IMR-90 (cell line): Measurements from ENCODE around the gene PDLIM4. TPM values are rescaled to one million over a fixed set of nuclear protein-coding genes. Genes with fewer than 3 reads are reported as not detected.

Experiments used
- ATAC-seq: fragments of 200-7000 bp; cut with Tn5 transposase; 2 replicates; pipeline ENCODE4 v1.9.1; 2020; ENCODE audit warnings: low read depth, mild to moderate bottlenecking, moderate library complexity
- BruUV-seq: library from RNA; stranded (reverse); fragments of 400-500 nt; replicated peaks from 2 replicates; lab custom pipeline; 2021; lab: Mats Ljungman, UMichigan
- CTCF ChIA-PET: fragments of 300-600 bp; formaldehyde crosslinking; extraction: SDS; loops from one replicate; lab custom pipeline; 2021; ENCODE audit warnings: antibody characterized with exemption; lab: Yijun Ruan, JAX
- POLR2A ChIA-PET: fragments of 300-600 bp; sonication (Branson Sonifier 250); formaldehyde crosslinking; loops from one replicate; lab custom pipeline; 2022; ENCODE audit warnings: antibody characterized with exemption; ENCODE audit not compliant: unreplicated experiment; lab: Charles Lee
- DNase-seq: peaks from one replicate; pipeline ENCODE4 v3.0.0; 2013
- H2AFZ ChIP-seq: replicated peaks from 2 replicates; pipeline ENCODE3; 2013; ENCODE audit warnings: low read length, mild to moderate bottlenecking; ENCODE audit not compliant: poor library complexity
- H2AK5ac ChIP-seq: 2 replicates; pipeline ENCODE4 v1.6.1; 2013; ENCODE audit warnings: low read depth, low read length, inconsistent platforms
- H2AK9ac ChIP-seq: replicated peaks from 2 replicates; pipeline ENCODE3; 2013; ENCODE audit warnings: mild to moderate bottlenecking, low read depth, low read length, moderate library complexity; ENCODE audit not compliant: poor library complexity
- H2BK120ac ChIP-seq: 2 replicates; pipeline ENCODE4 v1.6.1; 2013; ENCODE audit warnings: low read depth, low read length, inconsistent platforms
- H2BK15ac ChIP-seq: 3 replicates; pipeline ENCODE4 v1.6.1; 2013; ENCODE audit warnings: low read depth, low read length, inconsistent platforms
- H2BK20ac ChIP-seq: 2 replicates; pipeline ENCODE4 v1.6.1; 2013; ENCODE audit warnings: low read depth, mild to moderate bottlenecking, inconsistent platforms, low read length, moderate library complexity
- H2BK5ac ChIP-seq: 2 replicates; pipeline ENCODE4 v1.6.1; 2013; ENCODE audit warnings: mild to moderate bottlenecking, low read depth, low read length, inconsistent platforms; ENCODE audit not compliant: poor library complexity, severe bottlenecking
- H3K14ac ChIP-seq: replicated peaks from 2 replicates; pipeline ENCODE4 v1.6.1; 2013; ENCODE audit warnings: low read depth, low read length, inconsistent platforms
- H3K18ac ChIP-seq: 2 replicates; pipeline ENCODE4 v1.6.1; 2013; ENCODE audit warnings: low read depth, low read length, control low read depth
- H3K23ac ChIP-seq: 2 replicates; pipeline ENCODE4 v1.6.1; 2013; ENCODE audit warnings: low read depth, low read length, inconsistent platforms
- H3K27ac ChIP-seq: 2 replicates; pipeline ENCODE4 v1.5.1; 2013; ENCODE audit warnings: mild to moderate bottlenecking, control low read depth, low read length; ENCODE audit not compliant: insufficient read depth
- H3K27me3 ChIP-seq: 2 replicates; pipeline ENCODE4 v1.6.1; 2013; ENCODE audit warnings: low read length; ENCODE audit not compliant: control insufficient read depth, insufficient read depth
- H3K36me3 ChIP-seq: 2 replicates; pipeline ENCODE4 v1.6.1; 2013; ENCODE audit warnings: low read length, mixed read lengths; ENCODE audit not compliant: control insufficient read depth, insufficient read depth
- H3K4ac ChIP-seq: 2 replicates; pipeline ENCODE4 v1.6.1; 2013; ENCODE audit warnings: low read depth, low read length, inconsistent platforms
- H3K4me1 ChIP-seq: 2 replicates; pipeline ENCODE4 v1.6.1; 2013; ENCODE audit warnings: low read length, mixed read lengths; ENCODE audit not compliant: control insufficient read depth, insufficient read depth
- H3K4me2 ChIP-seq: 2 replicates; pipeline ENCODE4 v1.6.1; 2013; ENCODE audit warnings: low read depth, mild to moderate bottlenecking, control low read depth, low read length, moderate library complexity
- H3K4me3 ChIP-seq: 2 replicates; pipeline ENCODE4 v1.5.1; 2013; ENCODE audit warnings: low read depth, mild to moderate bottlenecking, control low read depth, low read length, moderate library complexity; ENCODE audit not compliant: insufficient read depth
- H3K56ac ChIP-seq: 2 replicates; pipeline ENCODE4 v1.6.1; 2013; ENCODE audit warnings: low read length, inconsistent platforms; ENCODE audit not compliant: insufficient read depth; ENCODE audit errors: extremely low read depth
- H3K79me1 ChIP-seq, 2 experiments: 2 replicates each; pipeline ENCODE4 v1.6.1; 2013; ENCODE audit warnings: low read length in 2 of 2, inconsistent platforms in 1 of 2, low read depth in 1 of 2
- H3K9ac ChIP-seq: 2 replicates; pipeline ENCODE4 v1.6.1; 2013; ENCODE audit warnings: low read depth, low read length, control low read depth
- H3K9me1 ChIP-seq: 2 replicates; pipeline ENCODE4 v1.6.1; 2013; ENCODE audit warnings: low read length, inconsistent platforms; ENCODE audit not compliant: insufficient read depth
- H3K9me3 ChIP-seq: 2 replicates; pipeline ENCODE4 v1.6.1; 2013; ENCODE audit warnings: low read length; ENCODE audit not compliant: control insufficient read depth, insufficient read depth
- H4K20me1 ChIP-seq: 2 replicates; pipeline ENCODE4 v1.6.1; 2013; ENCODE audit warnings: low read length, inconsistent platforms; ENCODE audit not compliant: insufficient read depth
- H4K5ac ChIP-seq: 2 replicates; pipeline ENCODE4 v1.6.1; 2013; ENCODE audit warnings: mild to moderate bottlenecking, low read depth, low read length, control low read depth
- H4K8ac ChIP-seq, 2 experiments: 2 replicates each; pipeline ENCODE4 v1.6.1; 2013; ENCODE audit warnings: low read depth in 2 of 2, low read length in 2 of 2, control low read depth in 1 of 2, inconsistent platforms in 1 of 2
- H4K91ac ChIP-seq: 2 replicates; pipeline ENCODE4 v1.6.1; 2013; ENCODE audit warnings: low read depth, low read length, inconsistent platforms; ENCODE audit not compliant: insufficient read depth
- BHLHE40 ChIP-seq: fragments of 150-350 bp; IDR thresholded peaks from 2 replicates; pipeline ENCODE4 v1.6.1; 2016; ENCODE audit warnings: mild to moderate bottlenecking, low read depth, low read length
- CEBPB ChIP-seq: IDR thresholded peaks from 2 replicates; pipeline ENCODE4 v1.6.1; 2012; ENCODE audit warnings: low read depth, low read length, improper control_type of control experiment
- ELK1 ChIP-seq: fragments of 150-350 bp; IDR thresholded peaks from 2 replicates; pipeline ENCODE4 v1.6.1; 2016; ENCODE audit warnings: low read depth, mild to moderate bottlenecking, low read length, moderate library complexity, borderline replicate concordance
- FOS ChIP-seq: fragments of 150-350 bp; IDR thresholded peaks from 2 replicates; pipeline ENCODE4 v1.6.1; 2016; ENCODE audit warnings: low read depth, low read length
- MAZ ChIP-seq: IDR thresholded peaks from 2 replicates; pipeline ENCODE4 v1.6.1; 2012; ENCODE audit warnings: low read depth, mild to moderate bottlenecking, low read length, improper control_type of control experiment, moderate library complexity, borderline replicate concordance
- NFE2L2 ChIP-seq: fragments of 150-350 bp; IDR thresholded peaks from 2 replicates; pipeline ENCODE4 v1.6.1; 2016; ENCODE audit warnings: low read depth, mild to moderate bottlenecking, low read length
- POLR2A ChIP-seq: IDR thresholded peaks from 2 replicates; pipeline ENCODE4 v1.6.1; 2012; ENCODE audit warnings: mild to moderate bottlenecking, low read depth, low read length
- RAD21 ChIP-seq: IDR thresholded peaks from 2 replicates; pipeline ENCODE4 v1.6.1; 2012; ENCODE audit warnings: low read length, improper control_type of control experiment
- SMC3 ChIP-seq: fragments of 150-350 bp; IDR thresholded peaks from 2 replicates; pipeline ENCODE4 v1.6.1; 2016; ENCODE audit warnings: low read depth, mild to moderate bottlenecking, antibody characterized with exemption, low read length, moderate library complexity
- WGBS, 2 experiments: methylation state at CpG; one replicate each; pipeline versions ENCODE4 v1.1.5 to v1.1.7; 2013; ENCODE audit warnings: missing lambda C conversion rate in 2 of 2; ENCODE audit not compliant: insufficient read length in 1 of 2; ENCODE audit errors: extremely low coverage in 2 of 2; 5-methylcytosine and 5-hydroxymethylcytosine counted together
- dilution Hi-C: fragments of 300-500 bp; cut with HindIII; formaldehyde crosslinking; loops from one replicate; pipeline ENCODE4 v1.14.3; 2018; ENCODE audit warnings: low sequenced_read_pairs; ENCODE audit not compliant: unreplicated experiment
- in situ Hi-C: fragments of 300-500 bp; cut with MboI; formaldehyde crosslinking; loops from 3 replicates; pipeline ENCODE4 v1.14.3; 2019; ENCODE audit warnings: low sequenced_read_pairs, inconsistent platforms, mixed read lengths
- intact Hi-C: fragments of 100-400 bp; cut with micrococcal nuclease; formaldehyde crosslinking; loops from 2 replicates; pipeline ENCODE4 v1.10.0; 2022
- polyA plus RNA-seq, 3 experiments: library from polyadenylated mRNA; depleted of rRNA; stranded (reverse); fragments of >200 nt; gene quantifications; 2 replicates each; pipeline ENCODE4 v1.2.3, GENCODE V29; 2012; ENCODE audit warnings: low replicate concordance in 1 of 3
- total RNA-seq: library from RNA; depleted of rRNA; stranded (reverse); fragments of >200 nt; gene quantifications from 2 replicates; pipeline ENCODE4 v1.2.3, GENCODE V29; 2012
- TF ChIP-seq, protein P1 (sequence below): conservative IDR thresholded peaks from 2 replicates; pipeline ENCODE4 v1.5.1; 2012; ENCODE audit warnings: mild to moderate bottlenecking, low read depth, low read length, improper control_type of control experiment

The PDLIM4 gene
- total and polyA plus RNA-seq, 2 of the 4 experiments (the other 2 are of a cell fraction), result 61.1 to 214 TPM

DNA sequence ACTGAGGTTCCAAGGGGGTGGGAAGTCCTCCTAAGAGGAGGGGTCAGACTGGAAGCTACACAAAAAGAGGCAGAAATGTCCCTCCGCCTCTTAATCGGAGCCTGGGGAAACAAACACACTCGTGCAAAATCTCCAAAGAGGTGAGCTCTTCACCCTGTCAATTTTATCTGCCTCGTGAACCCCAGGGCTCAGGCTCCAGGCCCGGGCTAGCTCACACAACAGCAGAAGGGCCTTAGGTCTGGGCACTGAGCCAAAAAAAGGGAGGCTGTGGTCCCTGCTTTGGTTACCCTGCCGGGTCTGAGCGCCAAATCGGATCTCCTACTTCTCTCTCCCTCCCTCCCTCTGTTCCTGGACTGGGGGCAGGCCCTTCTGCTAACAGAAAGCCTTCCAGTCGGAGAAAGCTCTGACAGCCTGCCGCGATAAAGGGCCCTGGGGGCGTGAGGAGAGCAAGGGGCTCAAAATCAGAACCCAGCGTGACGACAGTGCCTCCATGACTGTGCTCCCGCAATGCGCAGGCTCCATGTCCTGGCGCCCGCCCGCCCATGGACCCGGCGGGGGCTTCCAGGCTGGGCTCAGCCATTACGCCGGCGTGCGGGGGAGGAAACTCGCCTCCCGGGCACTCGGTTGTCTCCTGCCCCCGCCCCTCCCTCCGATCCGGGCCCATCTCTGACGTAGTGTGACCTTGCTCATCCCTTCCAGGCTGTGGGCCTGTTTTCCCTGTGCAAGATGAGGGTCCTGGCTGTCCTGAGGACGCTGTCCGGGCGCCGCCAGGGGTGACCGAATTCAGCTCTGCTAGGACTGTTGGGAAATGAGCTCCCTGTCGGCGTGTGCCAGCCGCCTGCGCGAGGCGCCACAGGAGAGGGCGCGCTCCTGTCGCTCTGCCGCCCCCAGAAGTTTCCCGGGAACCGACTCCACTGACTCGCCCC is 35.8 kb downstream of the PDLIM4 start:
- Histone ChIP-seq H4K20me1 (no peaks in the 10 kb centered on the region), H4K91ac (peak overlapping the region; percentile 92), H3K27ac (peak overlapping the region; percentile 99), H2AFZ (peak overlapping the region; percentile 95), H2BK20ac (peak overlapping the region; percentile 27), H3K79me1 (peaks cover 11 to 41% of the 10 kb centered on the region in 2 experiments; a peak in 3 of 4 replicates), H3K9ac (peak overlapping the region; percentile 90), H2BK15ac (peak overlapping the region; percentile 72; the same call in 2 of the 3 replicates), H3K27me3 (no peaks in the 10 kb centered on the region), H3K56ac (peak overlapping the region; percentile 91), H3K9me3 (no peaks in the 10 kb centered on the region), H3K4me1 (peaks cover 12% of the 10 kb centered on the region), H3K23ac (peak overlapping the region; percentile 82), H2BK5ac (peak overlapping the region; percentile 91), H2AK5ac (peak overlapping the region; percentile 16; the same call in 1 of the 2 replicates), H4K5ac (peak overlapping the region; percentile 66), H3K4me3 (peak overlapping the region; percentile 74), H3K4me2 (peak overlapping the region; percentile 76), H3K14ac (peak overlapping the region; percentile 90), H2BK120ac (peak overlapping the region; percentile 91), H2AK9ac (peak overlapping the region; percentile 88), H4K8ac (peak overlapping the region; percentile 91 to 99), H3K9me1 (peaks cover 9% of the 10 kb centered on the region), H3K18ac (peak overlapping the region; percentile 79), H3K4ac (peak overlapping the region; percentile 94), H3K36me3 (no peaks in the 10 kb centered on the region)
- ATAC-seq, result peak; percentile 59
- no TSS peak for BruUV-seq
- ChIA-PET POLR2A (interaction anchor here (0.7 kb wide), 1 partner anchor 55 kb away, joined by 5 read pairs; no protein-coding TSS in a partner anchor), CTCF (interaction anchor here (0.6 to 1.7 kb wide), 6 partner anchors 11 to 1911 kb away, joined by 3 to 4 read pairs (median 3); partner anchors contain the start of gene P4HA2)
- dilution Hi-C loops (no loop called here), intact Hi-C loops (loop anchor here (5.0 kb wide), 1 partner anchor 214 kb away; no protein-coding TSS in a partner anchor), in situ Hi-C loops (no loop called here)
- TF ChIP-seq SMC3 (no peak), NFE2L2 (no peak), ELK1 (no peak), BHLHE40 (peak; percentile 42), MAZ (peak; percentile 94), POLR2A (peak; percentile 63), RAD21 (no peak; the same call in 1 of the 2 replicates), CEBPB (0 out of 2 replicates have a peak, but pooled peaks have one; percentile 38), FOS (0 out of 2 replicates have a peak, but pooled peaks have one; percentile 9)
- TF ChIP-seq, protein P1, sequence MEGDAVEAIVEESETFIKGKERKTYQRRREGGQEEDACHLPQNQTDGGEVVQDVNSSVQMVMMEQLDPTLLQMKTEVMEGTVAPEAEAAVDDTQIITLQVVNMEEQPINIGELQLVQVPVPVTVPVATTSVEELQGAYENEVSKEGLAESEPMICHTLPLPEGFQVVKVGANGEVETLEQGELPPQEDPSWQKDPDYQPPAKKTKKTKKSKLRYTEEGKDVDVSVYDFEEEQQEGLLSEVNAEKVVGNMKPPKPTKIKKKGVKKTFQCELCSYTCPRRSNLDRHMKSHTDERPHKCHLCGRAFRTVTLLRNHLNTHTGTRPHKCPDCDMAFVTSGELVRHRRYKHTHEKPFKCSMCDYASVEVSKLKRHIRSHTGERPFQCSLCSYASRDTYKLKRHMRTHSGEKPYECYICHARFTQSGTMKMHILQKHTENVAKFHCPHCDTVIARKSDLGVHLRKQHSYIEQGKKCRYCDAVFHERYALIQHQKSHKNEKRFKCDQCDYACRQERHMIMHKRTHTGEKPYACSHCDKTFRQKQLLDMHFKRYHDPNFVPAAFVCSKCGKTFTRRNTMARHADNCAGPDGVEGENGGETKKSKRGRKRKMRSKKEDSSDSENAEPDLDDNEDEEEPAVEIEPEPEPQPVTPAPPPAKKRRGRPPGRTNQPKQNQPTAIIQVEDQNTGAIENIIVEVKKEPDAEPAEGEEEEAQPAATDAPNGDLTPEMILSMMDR, result 0 out of 2 replicates have a peak, but pooled peaks have one; percentile 21
- DNase-seq, result peak; percentile 87
- whole genome bisulfite sequencing, 2 experiments, result 2% methylated on average over 25 of the region's 50 CpGs; no CpG with 5 or more reads in 1 of the 2 experiments
